ENCODE data around the gene SESTD1.

Gene SESTD1

DNA sequence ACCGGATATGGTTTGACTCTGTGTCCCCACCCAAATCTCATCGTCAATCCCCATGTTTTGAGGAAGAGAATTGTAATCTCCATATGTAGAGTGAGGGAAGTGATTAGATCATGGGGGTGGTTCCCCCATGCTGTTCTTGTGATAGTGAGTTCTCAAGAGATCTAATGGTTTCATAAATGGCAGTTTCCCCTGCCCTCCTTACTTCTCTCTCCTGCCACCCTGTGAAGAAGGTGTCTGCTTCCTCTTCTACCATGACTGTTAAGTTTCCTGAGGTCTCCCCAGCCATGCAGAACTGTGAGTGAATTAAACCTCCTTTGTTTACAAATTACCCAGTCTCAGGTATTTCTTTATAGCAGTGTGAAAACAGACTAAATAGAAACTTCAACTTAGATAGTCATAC lies 69.5 kb downstream of the SESTD1 start:
- no peak for DNase-seq (ENCODE audit: low read depth)
- in situ Hi-C loops (cut with HindIII; ENCODE audit: low sequenced_read_pairs) = no loop called here
- TF ChIP-seq, protein P1, sequence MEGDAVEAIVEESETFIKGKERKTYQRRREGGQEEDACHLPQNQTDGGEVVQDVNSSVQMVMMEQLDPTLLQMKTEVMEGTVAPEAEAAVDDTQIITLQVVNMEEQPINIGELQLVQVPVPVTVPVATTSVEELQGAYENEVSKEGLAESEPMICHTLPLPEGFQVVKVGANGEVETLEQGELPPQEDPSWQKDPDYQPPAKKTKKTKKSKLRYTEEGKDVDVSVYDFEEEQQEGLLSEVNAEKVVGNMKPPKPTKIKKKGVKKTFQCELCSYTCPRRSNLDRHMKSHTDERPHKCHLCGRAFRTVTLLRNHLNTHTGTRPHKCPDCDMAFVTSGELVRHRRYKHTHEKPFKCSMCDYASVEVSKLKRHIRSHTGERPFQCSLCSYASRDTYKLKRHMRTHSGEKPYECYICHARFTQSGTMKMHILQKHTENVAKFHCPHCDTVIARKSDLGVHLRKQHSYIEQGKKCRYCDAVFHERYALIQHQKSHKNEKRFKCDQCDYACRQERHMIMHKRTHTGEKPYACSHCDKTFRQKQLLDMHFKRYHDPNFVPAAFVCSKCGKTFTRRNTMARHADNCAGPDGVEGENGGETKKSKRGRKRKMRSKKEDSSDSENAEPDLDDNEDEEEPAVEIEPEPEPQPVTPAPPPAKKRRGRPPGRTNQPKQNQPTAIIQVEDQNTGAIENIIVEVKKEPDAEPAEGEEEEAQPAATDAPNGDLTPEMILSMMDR (IDR thresholded peaks at IDR 0.05; ENCODE audit: low read depth, low read length, missing control alignments) = no peak

DNA sequence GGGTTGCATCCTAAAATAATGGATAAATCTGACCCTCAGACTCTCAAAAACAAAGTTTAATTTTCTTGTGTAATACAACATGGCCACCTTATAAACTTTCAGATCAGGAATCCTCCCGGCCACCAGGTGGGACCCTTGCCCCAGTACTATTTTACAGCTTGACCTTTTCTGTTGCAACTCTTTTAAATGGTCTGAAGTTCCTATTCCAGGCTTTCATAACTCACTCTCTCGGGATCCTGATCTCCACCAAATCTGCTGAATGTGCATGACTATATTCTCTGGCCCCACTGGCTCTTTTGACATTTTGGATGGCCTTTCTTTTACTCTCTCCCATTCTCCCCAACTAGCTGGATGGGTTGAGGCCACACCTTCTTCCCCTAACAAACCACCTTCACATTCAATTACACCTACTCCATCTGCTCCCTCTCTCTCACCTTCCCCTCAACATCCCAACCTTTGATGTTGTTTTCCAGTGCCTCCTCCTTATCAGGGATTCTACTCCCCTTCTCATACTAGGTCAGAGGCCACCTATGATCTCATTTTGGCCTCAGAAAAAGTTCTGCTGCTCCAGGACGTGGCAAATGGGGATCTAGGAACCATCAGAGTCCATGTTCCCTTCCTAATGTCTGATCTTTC lies 70.8 kb downstream of the SESTD1 start:
- TF ChIP-seq, protein P1 (IDR thresholded peaks at IDR 0.05; ENCODE audit: low read depth, low read length, missing control alignments) = no peak
- in situ Hi-C loops (cut with HindIII; ENCODE audit: low sequenced_read_pairs) = no loop called here

More for the DNA sequence above, 69.5 kb downstream of the SESTD1 start:
- H3K4me3 ChIP-seq (ENCODE audit: low read depth, low read length) = no peak overlapping the region

DNA sequence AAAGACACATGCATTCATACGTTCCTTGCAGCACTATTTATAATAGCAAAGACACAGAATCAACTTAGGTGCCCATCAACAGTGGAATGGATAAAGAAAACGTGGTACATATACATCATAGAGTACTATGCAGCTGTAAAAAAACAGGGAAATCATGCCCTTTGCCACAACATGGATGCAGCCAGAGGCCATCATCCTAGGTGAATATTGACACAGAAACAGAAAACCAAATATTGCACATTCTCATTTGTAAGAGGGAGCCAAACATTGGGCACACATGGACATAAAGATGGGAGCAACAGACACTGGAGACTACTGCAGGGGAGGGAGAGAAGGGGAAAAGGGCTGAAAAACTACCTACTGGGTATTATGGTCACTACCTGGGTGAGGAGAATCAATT lies 73.5 kb downstream of the SESTD1 start:
- no peak overlapping the region for H3K4me3 ChIP-seq (ENCODE audit: low read depth, low read length)
- in situ Hi-C loops (cut with HindIII; ENCODE audit: low sequenced_read_pairs) = no loop called here
- TF ChIP-seq, protein P1 (IDR thresholded peaks at IDR 0.05; ENCODE audit: low read depth, low read length, missing control alignments) = no peak
- DNase-seq (ENCODE audit: low read depth) = no peak

More for the DNA sequence above, 70.8 kb downstream of the SESTD1 start:
- DNase-seq (ENCODE audit: low read depth) = no peak
- no peak overlapping the region for H3K4me3 ChIP-seq (ENCODE audit: low read depth, low read length)

DNA sequence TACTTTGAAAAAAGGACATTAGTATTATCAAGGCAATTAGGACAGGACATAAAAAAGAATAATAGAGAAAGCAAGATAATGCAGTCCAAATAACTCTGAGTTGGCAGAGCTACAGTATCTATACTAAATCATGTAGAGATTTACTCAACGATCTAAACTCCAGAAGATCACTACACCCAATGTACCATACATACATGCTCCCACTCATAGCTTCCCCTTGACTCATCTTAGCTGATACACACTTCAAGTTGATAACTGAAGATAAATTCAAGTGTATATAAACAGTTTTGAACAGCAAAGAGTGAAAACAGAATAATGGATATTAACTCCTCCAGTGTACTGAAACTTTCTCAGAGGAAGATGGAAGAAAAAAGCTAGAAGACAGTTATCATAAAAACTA lies 78.5 kb downstream of the SESTD1 start:
- TF ChIP-seq, protein P1 (IDR thresholded peaks at IDR 0.05; ENCODE audit: low read depth, low read length, missing control alignments) = no peak
- H3K4me3 ChIP-seq (ENCODE audit: low read depth, low read length) = no peak overlapping the region
- in situ Hi-C loops (cut with HindIII; ENCODE audit: low sequenced_read_pairs) = no loop called here
- no peak for DNase-seq (ENCODE audit: low read depth)

DNA sequence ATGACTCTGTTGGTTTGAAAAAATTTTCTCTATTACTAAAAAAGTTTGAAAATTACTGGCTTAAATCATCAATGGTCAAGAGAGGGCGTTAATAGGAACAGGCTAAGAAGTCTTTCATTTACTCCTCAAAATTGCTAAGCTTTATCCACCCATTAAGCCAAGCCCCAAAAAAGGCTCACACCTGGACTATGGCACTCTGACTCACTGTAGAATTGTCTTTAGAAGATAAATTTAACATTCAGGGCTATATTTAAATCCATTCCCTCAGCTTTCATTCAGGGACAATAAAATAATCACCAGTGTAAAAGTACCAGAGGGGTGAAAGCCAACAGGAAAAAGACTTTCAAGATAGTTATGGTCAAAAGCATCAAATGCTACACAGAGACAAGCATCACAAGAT lies 80.0 kb downstream of the SESTD1 start:
- in situ Hi-C loops (cut with HindIII; ENCODE audit: low sequenced_read_pairs) = no loop called here

DNA sequence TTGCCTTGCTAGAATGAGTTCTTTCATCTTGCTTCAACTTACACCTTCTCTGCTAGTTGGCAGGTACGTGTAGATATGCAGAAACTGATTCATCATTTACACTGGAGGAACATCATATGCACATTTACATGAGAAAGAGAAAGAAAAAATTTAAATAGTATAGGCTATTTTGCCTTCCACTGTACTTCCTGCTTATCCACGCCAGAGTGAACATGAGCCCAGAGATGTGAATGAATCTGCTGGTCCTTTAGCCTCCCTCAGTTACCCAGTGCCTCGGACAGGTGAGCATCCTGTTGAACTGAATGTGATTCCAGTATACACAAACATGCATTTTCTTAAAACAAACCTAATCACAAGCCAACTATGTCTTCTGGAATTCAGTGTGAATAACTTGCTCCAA lies 83.6 kb downstream of the SESTD1 start:
- TF ChIP-seq, protein P1 (IDR thresholded peaks at IDR 0.05; ENCODE audit: low read depth, low read length, missing control alignments) = no peak
- in situ Hi-C loops (cut with HindIII; ENCODE audit: low sequenced_read_pairs) = no loop called here
- no peak for DNase-seq (ENCODE audit: low read depth)
- H3K4me3 ChIP-seq (ENCODE audit: low read depth, low read length) = no peak overlapping the region

More for the DNA sequence above, 80.0 kb downstream of the SESTD1 start:
- TF ChIP-seq, protein P1 (IDR thresholded peaks at IDR 0.05; ENCODE audit: low read depth, low read length, missing control alignments) = no peak
- DNase-seq (ENCODE audit: low read depth) = no peak
- H3K4me3 ChIP-seq (ENCODE audit: low read depth, low read length) = no peak overlapping the region

All from astrocyte of the cerebellum (primary cell).